ENCODE measurements around the gene GULP1.

Gene GULP1

DNA sequence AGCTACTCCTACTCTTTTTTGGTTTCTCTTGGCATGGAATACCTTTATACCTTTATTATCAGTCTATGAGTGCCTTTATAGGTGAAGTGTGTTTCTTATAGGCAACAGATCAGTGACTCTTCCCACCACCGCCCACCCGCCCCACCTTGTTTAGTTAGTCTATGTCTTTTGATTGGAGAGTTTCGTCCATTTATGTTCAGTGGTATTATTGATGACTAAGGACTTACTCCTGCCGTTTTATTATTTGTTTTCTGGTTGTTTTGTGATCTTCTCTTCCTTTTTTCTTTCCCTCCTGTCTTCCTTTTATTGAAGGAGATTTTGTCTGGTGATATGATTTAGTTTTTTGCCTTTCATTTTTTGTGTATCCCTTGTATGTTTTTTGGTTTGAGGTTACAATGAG is 179.5 kb downstream of the GULP1 start:
- DNase-seq (ENCODE audit: low read depth, low spot score): no peak

DNA sequence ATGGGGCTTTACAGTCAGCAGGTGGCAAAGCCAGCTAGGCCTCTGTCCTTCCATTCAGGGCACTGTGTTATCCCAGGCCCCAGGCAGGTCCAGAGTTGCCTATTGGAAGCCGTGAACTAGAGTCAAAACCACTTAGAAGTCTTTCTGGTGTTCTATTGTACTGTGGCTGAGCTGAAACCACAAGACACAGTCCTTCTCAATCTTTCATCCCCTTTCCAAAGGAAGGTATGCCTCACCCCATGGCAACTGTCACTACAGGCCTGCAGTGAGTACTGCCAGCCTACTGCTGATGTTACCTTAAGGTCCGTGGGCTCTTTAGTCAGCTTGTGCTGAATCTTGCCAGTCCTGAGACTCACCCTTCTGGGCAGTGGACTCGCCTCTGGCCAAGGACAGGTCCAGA is 181.6 kb downstream of the GULP1 start:
- DNase-seq (ENCODE audit: low read depth, low spot score): peak; percentile 30

DNA sequence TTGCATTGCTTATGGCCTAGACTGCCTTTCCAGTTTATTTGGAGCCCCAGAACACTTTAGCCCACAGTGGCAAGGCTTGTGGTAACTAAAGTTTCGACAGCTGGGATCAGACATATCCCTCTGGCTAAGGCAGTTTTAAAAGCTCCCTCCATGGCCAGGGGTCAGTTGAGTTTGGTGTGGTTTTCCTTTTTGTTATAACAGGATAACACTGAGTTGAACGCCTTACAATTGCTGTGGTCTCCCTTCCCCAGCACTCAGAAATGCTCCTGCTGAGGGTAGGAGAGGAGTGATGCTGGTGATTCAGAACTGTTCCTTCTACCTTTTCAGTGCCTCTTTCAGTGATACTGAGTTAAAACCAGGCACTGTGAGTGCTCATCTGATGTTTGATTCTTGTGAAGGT is 182.6 kb downstream of the GULP1 start:
- no peak for DNase-seq (ENCODE audit: low read depth, low spot score)

DNA sequence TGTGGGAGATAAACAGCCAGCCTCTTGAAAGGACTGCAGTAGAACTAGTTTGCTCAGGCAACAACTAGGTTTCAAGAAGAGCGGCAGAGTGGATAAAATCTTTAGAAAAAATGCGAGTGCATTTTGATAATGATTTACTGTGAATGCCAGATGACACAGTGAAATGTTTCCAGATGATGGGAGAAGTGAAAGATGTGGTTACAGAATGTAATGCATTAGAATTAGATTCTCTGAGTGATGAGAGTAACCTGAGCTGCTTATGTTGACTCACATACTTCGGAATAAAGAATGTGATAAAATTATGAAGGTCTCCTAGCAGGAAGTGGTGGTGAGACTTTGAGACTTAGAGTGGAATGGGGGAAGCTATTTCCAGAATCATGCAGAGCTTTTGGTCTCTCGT is 184.3 kb downstream of the GULP1 start:
- DNase-seq (ENCODE audit: low read depth, low spot score): peak; percentile 71

DNA sequence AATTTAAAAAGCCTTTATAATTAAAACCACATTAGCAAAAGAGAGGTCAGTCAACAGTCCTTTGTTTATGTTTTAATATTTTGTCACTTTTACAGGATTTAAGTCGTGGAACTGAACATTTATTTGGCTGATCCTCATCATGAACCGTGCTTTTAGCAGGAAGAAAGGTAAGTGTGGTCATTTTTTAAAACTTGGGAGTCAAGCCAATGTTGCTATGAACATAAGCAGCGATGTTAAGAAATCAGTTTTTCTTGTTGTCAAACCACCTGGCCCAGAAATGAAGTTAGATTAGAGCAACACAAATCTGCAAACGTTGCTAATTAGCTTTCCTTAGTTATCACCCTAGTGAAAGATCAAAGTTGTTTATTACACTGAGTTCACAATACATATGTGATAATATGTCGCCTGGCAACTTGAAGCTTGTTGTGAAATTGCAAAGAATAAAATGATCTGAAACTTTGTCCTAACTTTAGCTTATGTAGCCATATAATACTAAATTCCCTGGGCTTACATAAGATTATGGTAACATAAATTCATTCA is 186.0 kb downstream of the GULP1 start:
- DNase-seq (ENCODE audit: low read depth, low spot score): no peak

DNA sequence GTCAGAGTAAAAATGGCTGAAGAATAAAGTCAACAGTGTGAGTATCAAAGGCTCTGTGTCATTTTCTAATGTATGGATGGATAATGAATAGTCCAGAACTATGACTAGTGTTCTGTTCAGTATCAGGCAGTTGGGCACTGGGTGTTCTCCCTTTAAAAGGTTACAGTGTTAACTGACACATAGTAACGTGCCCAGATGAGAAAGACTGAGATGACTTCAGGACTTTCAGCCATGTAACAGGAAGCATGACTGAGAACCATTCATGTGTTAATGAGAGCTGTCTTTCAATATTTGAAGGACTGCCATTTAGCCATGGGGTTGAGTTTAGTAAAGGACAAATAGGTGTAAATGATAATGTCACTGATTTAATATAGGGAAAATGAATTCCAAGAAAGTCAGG is 187.1 kb downstream of the GULP1 start:
- DNase-seq (ENCODE audit: low read depth, low spot score): peak; percentile 9

DNA sequence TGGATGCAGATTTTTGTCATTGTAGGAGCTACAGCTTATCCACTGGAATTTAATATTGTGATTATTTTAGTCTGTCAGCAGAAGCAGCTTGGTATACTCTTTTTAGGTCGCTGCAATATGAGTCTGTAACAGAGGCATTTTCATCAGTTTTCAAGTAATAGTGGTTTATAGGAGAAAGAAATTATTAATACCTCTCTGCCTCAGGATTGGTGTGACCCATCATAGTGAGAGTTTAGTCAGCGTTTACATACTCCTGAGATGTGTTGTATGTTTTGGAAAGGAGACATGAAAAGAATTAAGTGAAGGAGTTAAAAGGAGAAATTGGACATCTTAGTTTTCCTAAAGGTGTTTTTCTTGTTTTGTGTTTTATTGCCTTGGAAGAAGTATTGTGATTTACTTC is 189.8 kb downstream of the GULP1 start:
- no peak for DNase-seq (ENCODE audit: low read depth, low spot score)

DNA sequence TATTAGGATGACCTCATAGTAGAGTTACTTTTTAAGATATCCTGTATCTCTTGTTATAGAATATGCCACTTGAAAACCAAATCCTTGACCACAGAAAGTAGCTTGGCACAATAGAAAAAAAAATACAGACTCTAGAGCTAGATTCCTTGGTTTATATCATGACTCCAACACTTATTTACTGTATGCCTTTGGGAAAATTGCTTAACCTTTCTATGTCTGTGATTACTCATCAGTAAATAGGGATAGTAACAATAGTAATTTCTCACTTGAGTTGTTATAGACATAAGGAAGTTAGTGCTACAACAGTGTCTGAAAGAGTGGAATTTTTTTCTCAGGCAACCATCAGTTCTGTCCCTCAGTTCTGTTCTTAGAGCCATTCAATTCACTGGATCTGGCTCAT is 193.8 kb downstream of the GULP1 start:
- peak; percentile 19 for DNase-seq (ENCODE audit: low read depth, low spot score)

DNA sequence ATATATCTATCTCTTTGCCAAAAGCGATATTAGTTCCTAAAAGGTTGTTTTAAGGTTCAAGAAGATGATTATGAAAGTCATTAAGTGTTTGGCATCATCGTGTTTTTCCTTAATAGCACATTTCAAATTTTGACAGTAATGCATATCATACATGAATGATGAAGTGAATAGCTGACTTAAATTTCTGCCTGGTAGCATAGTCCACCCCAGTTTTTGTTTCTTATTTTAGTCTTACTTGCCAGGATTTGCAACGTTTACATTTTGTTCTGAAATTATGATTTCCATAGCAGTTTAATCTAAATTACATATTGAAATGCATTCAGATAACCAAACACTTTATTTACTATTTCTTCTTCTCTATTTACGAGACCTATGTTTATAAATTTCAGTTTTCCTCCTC is 201.1 kb downstream of the GULP1 start:
- no peak for DNase-seq (ENCODE audit: low read depth, low spot score)

DNA sequence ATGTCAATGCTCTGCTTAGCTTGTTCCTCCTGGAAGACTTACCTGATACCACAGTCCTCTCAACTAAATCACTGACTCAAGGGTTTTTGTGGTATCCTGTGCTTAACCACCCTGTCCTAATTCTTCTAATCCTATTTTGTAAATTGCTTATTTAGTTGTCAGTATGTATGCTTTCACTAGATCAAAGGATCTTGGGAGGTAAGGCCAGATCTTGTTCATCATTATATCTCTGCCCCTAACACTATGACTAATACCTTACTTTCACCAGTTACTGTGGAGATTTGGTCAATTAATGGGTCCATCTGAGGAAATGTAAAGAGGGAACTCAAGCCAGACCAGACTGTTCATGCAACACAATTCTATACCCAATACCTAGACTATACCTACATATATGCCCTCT is 203.2 kb downstream of the GULP1 start:
- no peak for DNase-seq (ENCODE audit: low read depth, low spot score)

DNA sequence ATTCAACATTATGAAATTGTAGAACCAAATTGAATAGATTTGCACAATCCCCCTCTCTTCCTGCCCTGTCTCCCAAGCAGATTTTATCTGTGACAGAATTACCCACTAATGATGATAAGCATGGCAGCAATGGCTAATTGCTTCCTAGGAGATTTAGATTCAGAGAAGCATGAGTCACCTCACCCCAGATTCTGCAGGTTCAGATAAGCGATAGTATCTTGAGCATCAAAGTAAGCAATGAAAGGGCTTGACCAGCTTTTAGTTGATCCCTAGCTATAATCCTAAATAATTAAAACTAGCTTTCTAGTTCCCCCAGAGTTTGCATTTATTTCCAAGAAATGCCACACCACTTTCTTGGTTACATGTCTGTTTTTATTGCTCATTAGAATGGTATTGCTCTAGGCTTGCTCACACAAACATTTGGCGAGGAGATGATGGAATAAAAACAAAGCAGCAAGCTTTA is 204.3 kb downstream of the GULP1 start:
- DNase-seq (ENCODE audit: low read depth, low spot score): peak; percentile 62

DNA sequence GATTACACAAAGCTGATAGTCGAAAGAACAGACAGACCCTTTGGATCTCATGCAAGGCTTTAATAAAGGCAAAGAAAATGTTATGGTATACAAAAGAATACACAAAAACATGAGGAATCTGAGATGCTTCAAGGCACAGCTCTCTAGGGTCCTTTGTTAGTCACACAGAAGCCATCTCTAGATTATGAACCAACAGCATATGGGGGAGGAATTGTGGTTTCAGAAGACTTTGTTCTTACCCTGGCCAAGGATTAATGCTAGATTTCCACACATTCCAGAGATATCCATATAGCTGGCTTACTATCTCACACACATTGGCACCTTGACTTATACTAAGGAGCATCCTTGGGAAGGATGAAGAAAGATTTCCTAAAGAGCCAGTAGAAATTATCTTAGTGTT is 206.1 kb downstream of the GULP1 start:
- no peak for DNase-seq (ENCODE audit: low read depth, low spot score)

DNA sequence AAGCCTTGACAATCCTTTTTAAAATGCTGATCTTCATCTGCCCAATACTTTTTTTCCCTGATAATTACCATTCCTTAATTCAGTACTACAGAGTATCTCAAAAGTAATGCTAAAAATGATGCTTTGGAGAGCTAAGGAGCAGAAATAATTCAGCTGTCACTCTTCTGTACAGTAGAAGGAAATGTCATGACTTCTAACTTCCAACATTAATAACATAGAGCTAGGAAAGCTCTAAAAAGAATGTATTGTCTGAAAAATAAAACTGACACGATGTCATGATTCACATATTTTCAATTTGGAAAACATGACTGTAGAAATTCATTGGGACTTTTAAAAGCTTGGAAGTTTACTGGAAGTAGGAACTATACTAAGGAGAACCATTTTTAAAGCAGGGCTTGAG is 212.3 kb downstream of the GULP1 start:
- no peak for DNase-seq (ENCODE audit: low read depth, low spot score)

DNA sequence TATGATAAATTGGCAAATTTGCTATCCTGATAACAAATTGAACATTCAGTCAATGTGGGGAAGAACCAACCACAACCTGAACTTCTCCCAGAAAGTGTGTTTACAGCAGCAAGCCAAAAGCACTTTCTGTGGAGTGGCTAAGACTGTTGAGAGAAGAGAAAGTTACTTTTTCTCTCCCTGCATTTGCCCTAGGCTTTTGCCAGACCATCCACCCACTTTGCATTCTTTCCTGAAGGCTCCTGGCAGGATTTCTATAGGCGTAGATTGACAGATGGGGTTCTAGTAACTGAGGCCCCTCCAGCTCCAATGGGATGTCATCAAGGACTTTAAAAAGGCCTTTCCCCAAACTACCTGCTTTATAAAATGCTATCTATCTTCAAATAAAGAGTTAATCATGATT is 215.2 kb downstream of the GULP1 start:
- no peak for DNase-seq (ENCODE audit: low read depth, low spot score)

DNA sequence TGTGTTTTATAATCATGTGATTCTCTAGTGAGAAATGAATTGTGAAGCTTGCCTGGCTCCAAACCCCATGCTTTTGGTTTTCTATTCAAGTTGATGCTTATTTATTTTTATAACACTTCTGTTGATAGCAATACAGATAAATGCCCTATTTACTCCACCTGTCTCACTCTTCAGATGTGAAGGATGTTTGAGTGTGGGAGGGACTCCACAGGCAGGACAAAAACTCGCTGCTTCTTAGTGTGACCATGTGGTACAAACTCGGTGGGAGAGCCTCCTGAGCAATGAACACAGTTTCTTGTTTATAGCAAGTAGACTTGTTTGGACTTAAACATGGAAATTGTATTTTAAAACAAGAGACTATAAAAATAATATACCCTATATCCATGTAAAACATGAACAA is 219.7 kb downstream of the GULP1 start:
- DNase-seq (ENCODE audit: low read depth, low spot score): no peak

DNA sequence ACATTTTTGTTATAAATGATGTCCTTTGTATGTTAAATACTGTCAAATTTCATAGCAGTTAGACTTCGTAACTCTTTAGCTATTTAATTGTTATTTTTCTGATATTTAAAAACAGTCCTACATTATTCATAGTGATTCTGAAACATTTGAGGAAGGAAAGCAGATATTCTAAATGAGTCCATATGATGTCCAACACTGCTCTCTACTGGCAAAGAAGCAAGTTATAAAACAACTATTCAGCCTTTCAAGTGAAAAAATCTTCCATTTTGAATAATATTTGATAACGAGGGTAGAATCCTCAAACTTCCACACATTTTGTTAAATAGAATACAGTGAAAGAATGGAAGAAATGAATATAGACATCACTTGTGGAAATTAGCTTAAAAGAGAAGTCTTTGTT is 220.8 kb downstream of the GULP1 start:
- DNase-seq (ENCODE audit: low read depth, low spot score): peak; percentile 72

DNA sequence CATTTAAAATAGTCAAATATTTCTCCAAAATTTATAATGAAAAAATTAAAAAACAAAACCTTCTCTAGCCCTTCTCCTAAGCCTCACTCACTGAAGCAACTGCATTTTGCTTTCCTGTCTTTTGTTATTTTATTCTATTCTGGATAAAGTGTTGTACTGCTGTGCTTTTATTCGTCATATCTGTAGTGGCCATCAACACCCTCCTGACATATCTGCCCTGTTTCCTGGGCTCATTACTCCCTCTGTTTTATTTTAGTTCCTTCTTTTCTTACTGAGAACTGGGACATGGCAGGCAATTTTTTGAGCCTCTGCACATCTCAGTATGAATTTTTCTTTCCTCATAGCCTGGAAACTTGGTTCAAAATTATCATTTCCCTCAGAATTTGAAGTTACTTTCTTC is 224.2 kb downstream of the GULP1 start:
- DNase-seq (ENCODE audit: low read depth, low spot score): no peak

DNA sequence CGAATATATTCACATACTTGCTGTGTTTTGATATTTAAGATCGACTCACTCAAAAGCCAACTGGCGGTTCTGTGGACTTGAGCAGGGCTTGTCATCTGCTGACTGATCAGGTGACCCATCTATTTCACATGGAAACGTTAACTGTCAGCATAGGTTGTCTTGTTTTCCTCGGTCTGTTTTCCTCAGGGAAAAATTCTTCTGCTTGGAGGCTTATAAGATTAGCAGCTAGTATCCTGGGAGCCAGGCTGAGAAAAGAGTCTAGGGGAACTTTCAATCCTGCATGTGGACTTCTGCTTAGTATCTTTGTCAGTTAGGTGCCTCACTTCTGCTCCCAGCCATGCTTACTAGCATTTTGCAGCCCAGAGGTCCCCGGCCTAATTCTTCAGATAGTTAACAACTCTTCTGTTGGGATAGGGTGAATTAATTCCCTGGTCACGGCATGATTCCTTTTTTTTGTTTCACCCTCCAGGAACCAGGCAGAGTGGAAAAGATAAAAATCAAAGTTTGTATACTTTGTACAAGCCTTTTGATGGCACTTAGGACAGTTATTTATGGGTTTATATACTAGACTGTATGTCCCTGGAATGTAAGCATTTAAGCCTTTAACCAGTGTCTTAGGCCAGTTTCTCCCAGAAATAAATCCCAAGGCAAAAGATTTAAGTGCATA is 226.0 kb downstream of the GULP1 start:
- no peak for DNase-seq (ENCODE audit: low read depth, low spot score)

DNA sequence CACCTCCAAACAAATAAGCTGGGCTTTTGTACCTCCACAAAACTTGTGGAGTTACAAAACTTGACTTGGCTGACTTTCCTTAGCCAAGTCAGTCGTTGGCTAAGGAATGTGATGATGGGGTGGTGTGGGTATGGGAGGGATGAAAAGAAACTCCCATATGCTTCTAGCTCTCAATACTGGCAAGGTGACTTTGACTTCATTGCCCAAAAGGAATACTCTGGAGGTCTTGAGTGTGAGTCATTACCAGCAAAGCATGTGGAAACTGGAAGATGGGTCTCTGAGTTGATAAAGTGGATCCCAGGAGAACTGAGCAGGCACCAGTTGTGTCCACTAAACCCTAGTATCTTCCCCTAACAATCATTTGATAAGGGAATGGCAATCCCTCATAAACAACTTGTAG is 226.7 kb downstream of the GULP1 start:
- peak; percentile 34 for DNase-seq (ENCODE audit: low read depth, low spot score)

DNA sequence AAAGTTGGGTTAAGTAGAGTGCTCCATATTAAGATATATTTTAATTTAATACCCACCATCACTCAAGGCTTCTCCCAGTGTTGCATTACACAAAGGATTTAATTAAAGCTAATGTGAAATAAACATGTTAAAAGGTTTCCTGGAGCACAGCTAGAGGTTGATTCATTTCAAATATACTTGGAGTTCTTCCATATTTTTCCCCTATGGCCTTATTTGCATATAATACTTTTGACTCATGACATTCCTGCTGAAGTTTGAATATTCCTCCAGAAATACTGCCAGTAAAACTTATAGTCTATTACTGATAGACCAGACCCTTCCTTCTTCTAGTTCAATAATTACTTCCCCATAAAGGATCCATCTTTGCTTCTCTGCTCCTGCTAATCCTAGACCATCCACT is 227.5 kb downstream of the GULP1 start:
- DNase-seq (ENCODE audit: low read depth, low spot score): no peak

DNA sequence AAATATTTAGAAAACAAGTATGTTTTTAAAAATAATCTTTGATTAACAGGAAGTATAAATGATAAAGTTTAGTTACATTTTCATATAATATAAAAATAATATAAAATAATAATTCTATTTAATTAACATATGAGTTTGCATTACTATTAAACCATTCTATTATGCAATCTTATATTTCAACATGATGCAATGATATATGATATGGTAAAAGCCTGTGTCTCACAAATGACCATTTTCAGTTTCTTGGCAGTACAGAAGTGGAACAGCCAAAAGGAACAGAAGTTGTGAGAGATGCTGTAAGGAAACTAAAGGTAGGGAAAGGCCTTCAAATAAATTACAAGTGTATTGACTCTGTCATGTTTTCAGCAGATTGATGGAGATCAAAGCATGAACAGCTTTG is 230.8 kb downstream of the GULP1 start:
- no peak for DNase-seq (ENCODE audit: low read depth, low spot score)

DNA sequence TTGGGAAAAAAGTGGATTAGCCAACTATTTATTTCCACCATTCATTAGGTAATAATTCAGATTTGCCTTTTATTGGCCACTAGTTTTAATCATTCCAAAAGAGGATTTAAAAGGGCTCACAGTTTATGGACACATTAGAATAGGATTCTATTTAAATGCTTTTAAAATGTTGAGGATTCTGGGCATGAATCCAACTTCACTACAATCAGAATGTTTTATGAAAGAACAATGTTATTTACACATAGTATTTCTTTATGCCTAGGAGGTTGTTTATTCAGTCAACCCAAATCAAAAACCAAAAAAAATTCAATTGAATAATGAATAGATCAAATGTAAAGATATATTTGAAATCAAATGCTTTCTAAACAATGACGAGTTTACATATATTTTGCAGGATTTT is 232.2 kb downstream of the GULP1 start:
- peak; percentile 16 for DNase-seq (ENCODE audit: low read depth, low spot score)

DNA sequence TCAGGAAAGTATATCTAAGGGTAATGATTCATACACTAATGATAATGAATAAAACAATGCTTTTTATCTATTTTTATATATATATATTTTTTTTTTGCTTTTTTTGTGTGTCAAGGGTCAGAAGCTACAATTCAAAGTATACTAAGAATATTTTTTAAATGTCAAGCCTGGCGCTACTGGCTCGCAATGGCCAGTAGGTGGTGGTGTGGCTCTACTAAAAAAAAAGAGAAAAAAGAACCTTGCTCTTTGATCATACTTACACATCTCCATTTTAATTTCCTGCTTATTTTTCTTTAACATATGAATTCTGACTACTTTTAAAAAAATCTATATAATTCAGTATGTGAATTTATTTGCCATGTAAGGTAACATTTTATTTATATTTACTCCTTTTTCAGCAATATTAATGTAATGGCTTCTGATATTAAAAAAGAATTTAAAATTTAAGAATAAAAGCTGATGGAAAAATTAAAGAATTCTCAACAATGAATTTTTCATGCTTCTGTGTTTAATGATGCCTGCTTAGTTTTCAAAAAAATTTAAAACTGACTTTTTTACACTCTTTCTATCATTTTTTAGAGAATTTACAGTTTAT is 232.9 kb downstream of the GULP1 start:
- peak; percentile 74 for DNase-seq (ENCODE audit: low read depth, low spot score)

DNA sequence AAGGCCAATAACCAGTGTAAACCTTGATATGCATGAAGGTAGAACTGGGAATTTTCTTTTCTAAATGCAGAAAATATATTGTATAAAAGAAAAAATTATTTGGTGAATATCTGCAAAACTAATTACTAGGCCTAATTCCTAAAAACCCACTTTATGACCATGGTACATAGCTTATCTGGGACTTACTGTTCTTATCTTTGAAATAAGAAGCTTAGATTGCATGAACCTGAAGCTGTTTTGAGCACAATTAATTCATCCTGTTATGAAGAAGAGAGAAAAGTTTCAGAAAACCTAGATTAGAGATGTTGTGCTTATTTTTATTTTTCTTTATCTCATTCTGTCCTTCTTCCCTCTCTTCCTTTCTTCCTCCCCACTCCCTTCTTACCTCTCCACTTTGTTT is 235.0 kb downstream of the GULP1 start:
- no peak for DNase-seq (ENCODE audit: low read depth, low spot score)

Measured in astrocyte of the hippocampus (primary cell).